GM10248 (cell line): ENCODE measurements around the gene PDK2.
A peak's percentile ranks its signal among the peaks of the same experiment; 100 is the strongest.

Experiments used
- CTCF ChIA-PET: fragments of 300-600 bp; sonication (Branson Sonifier 250); formaldehyde crosslinking; extraction: SDS; loops from one replicate; lab custom pipeline; 2021; ENCODE audit warnings: antibody characterized with exemption; lab: Yijun Ruan, JAX
- POLR2A ChIA-PET: fragments of 350-650 bp; sonication (Branson Sonifier 250); formaldehyde crosslinking; extraction: SDS; loops from one replicate; lab custom pipeline; 2020; ENCODE audit warnings: antibody characterized with exemption; lab: Yijun Ruan, JAX
- DNase-seq: peaks from one replicate; pipeline ENCODE4 v3.0.0; 2012; ENCODE audit errors: extremely low spot score
- TF ChIP-seq, protein P1 (sequence below): IDR thresholded peaks from 2 replicates; pipeline ENCODE4 v1.5.1; 2012; ENCODE audit warnings: mild to moderate bottlenecking, low read depth; ENCODE audit errors: extremely low read depth, missing control alignments, control extremely low read depth

PDK2 gene

DNA sequence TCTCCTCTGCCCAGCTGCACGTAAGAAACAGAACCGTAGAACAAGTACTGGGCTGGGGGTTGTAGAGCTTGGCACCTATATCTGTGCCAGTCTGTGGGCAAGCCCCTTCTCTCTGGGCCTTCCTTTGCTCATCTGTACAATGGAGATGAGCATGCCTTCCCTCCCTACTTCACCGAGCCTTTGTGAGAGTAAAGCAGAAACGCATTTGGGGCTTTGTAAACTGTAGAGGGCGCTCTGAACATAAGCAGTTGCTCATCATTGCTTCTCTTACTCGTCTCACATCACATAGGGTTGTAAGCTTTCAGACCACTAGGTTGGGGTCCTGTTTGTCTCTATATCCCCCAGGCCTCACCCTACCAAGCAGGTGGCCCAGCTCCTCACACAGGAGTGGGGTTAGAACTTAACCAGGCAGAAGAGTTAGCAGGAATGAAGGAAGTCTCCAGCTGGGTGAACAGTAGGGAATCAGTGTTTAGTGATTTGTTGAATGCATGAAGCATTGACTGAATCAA, 19.8 kb downstream of the PDK2 start:
- ChIA-PET POLR2A (no interaction called here), CTCF (interaction anchor here (0.7 to 18.1 kb wide), 33 partner anchors 9 to 284 kb away, joined by 3 to 246 read pairs (median 4); partner anchors contain the start of genes COL1A1, PDK2 and SGCA)
- TF ChIP-seq, protein P1, sequence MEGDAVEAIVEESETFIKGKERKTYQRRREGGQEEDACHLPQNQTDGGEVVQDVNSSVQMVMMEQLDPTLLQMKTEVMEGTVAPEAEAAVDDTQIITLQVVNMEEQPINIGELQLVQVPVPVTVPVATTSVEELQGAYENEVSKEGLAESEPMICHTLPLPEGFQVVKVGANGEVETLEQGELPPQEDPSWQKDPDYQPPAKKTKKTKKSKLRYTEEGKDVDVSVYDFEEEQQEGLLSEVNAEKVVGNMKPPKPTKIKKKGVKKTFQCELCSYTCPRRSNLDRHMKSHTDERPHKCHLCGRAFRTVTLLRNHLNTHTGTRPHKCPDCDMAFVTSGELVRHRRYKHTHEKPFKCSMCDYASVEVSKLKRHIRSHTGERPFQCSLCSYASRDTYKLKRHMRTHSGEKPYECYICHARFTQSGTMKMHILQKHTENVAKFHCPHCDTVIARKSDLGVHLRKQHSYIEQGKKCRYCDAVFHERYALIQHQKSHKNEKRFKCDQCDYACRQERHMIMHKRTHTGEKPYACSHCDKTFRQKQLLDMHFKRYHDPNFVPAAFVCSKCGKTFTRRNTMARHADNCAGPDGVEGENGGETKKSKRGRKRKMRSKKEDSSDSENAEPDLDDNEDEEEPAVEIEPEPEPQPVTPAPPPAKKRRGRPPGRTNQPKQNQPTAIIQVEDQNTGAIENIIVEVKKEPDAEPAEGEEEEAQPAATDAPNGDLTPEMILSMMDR: peak; percentile 69
- peak; percentile 68 for DNase-seq

DNA sequence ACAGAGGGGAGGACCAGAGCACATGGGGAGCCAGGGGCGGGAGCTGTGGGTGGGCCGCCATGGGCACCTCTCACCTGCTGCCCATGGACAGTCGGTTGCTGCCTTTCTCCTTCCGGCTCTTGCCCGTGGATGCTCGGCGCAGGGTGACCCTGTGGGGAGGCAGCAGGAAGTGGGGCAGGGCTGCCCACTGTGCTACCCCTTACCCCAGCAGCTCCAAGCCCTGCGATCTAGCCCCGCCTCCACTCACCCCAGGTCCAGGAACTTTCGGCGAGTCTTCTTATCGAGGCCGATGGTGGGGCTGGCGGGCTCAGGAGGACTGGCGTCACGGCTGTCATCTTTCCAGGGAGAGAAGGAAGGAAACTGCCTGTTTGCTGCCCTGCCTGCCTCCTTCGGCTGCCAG, 20.6 kb downstream of the PDK2 start:
- ChIA-PET POLR2A (no interaction called here), CTCF (interaction anchor here (1.0 to 18.1 kb wide), 19 partner anchors 8 to 283 kb away, joined by 3 to 246 read pairs (median 8); partner anchors contain the start of genes COL1A1, PDK2 and SGCA)
- TF ChIP-seq, protein P1: no peak

DNA sequence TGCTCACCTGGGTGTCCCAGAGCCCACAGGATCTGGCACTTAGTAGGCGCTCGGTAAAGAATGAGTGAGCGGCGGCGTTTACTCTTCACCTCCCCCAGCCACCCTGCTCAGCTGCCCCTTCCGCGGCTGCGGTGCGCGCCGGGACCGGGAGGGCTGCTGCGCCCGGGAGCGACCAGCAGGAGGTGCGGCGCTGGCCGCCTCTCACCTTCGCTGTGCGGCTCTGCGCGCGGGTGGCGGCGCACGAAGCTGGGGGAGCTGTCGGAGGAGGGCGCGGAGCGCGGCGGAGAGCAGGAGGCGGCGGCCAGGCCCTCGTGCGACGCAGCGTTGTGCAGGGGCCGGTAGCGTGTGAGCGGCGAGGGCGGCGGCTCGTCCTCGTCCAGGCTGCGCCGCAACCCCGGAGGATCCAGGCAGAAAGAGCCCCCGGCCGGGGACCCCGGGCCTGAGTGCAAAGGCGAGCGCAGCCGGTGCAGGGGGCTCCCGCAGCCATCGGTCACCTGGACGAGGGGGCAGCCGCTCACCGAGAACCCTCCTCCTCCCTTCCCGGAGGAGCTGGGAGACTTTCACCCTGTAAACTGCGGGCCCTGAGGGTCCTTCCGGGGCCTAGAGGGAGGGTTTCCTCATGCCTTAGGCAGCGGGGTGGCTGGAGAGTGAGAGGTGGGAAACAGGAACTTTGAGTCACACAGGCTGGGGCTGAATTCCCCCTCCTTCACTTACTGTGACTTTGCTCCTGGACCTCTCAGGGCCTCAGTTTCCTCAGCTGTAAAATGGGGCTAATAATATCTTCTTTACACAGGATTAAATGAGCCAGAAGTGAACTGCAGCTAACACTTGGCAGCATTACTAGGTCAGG, 22.3 kb downstream of the PDK2 start:
- DNase-seq: peak; percentile 67
- TF ChIP-seq, protein P1: peak; percentile 53
- CTCF ChIA-PET: interaction anchor here (0.6 to 18.1 kb wide), 18 partner anchors 9 to 83 kb away, joined by 3 to 246 read pairs (median 4); partner anchors contain the start of genes PDK2, SAMD14 and SGCA
- POLR2A ChIA-PET: no interaction called here

More for the DNA sequence above, 20.6 kb downstream of the PDK2 start:
- DNase-seq: no peak

DNA sequence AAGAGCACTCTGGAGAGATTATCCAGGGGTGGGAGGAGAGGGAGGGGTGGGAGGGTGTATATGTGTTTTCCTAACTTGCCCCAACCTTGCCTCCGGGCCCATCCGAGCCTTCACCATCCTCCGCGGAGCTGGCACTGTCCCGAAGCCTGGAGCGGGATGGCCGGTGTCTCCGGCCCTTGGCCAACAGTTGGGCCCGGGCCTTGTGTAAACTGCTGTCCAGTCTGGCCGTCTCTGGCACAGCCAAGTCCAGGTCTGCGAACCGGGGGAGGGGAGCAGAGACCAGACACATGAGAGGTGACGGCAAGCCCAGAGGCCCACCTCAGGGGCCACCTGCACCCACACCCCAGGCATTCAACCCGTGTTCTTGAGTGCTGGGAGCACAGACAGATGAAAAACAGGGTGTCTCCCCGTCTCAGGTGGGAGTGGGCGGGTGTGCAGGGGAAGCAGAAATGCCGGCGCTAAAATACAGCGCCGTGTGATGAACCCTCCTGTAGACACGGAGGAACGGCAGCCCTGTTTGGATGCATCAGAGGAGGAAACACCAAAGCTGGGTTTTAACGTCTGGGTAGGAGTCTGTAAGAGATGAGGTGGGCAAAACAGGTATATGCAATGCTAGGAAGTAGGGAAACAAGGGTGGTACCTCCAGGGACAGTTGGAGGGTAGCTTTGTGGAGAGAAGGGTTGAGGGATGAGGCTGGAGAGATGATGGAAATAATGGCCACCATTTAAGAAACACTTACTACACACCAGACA, 23.1 kb downstream of the PDK2 start:
- no peak for DNase-seq
- TF ChIP-seq, protein P1: no peak
- POLR2A ChIA-PET: no interaction called here
- CTCF ChIA-PET: interaction anchor here (0.8 to 18.1 kb wide), 14 partner anchors 8 to 82 kb away, joined by 3 to 246 read pairs (median 4); partner anchors contain the start of gene PDK2

DNA sequence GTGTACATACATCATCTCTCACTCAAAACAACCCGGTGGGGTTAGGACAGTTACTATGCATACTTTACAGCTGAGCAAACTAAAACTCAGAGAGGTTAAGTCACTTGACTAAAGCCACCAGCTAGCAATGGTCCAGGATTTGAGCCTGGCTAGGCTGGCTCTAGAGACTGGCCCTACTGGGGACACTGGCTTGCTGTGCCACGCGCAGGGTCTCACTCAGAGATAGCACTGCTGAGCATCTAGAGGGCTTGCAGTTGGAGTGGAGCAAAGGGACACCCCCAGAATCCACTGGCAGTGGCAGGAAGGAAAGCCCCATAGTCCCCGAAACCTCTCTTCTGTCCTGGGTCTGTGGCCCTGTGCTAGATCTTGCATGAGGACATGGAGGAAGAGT, 23.7 kb downstream of the PDK2 start:
- TF ChIP-seq, protein P1: no peak
- no peak for DNase-seq
- ChIA-PET POLR2A (no interaction called here), CTCF (interaction anchor here (1.0 to 18.1 kb wide), 10 partner anchors 8 to 60 kb away, joined by 3 to 246 read pairs (median 5); partner anchors contain the start of gene PDK2)
